Endothelial cell of umbilical vein (primary cell): Measurements from ENCODE around the gene CHKB. TPM values are rescaled to one million over a fixed set of nuclear protein-coding genes. Genes with fewer than 3 reads are reported as not detected.

Experiments used
- BruUV-seq: library from RNA; stranded (reverse); fragments of 400-500 nt; replicated peaks from 2 replicates; lab custom pipeline; 2021; lab: Mats Ljungman, UMichigan
- CTCF ChIA-PET: fragments of 300-600, 350-600 bp; sonication (Branson Sonifier 250); formaldehyde crosslinking; loops from one replicate; lab custom pipeline; 2021; ENCODE audit warnings: antibody characterized with exemption, inconsistent platforms; lab: Charles Lee
- POLR2A ChIA-PET: fragments of 300-600, 350-600 bp; sonication (Branson Sonifier 250); formaldehyde crosslinking; loops from one replicate; lab custom pipeline; 2021; ENCODE audit warnings: antibody characterized with exemption, inconsistent platforms; lab: Charles Lee
- DNase-seq: peaks from one replicate; pipeline ENCODE4 v3.0.0-alpha.2; 2011; ENCODE audit warnings: low read depth, low spot score
- FAIRE-seq: peaks from 2 replicates; lab custom pipeline; 2011; peaks lifted over from hg19 to GRCh38; lab: Jason Lieb, UNC
- H2AFZ ChIP-seq: 2 replicates; pipeline ENCODE4 v1.6.0; 2012; ENCODE audit warnings: low read depth, low read length, control low read depth, inconsistent platforms
- H3K27ac ChIP-seq: 2 replicates; pipeline ENCODE4 v1.5.1; 2011; ENCODE audit warnings: low read depth, mild to moderate bottlenecking, control low read depth, low read length, moderate library complexity; ENCODE audit not compliant: insufficient read depth
- H3K27me3 ChIP-seq, 2 experiments: 2 replicates each; pipeline versions ENCODE4 v1.6.0 to v1.6.1; 2011; ENCODE audit warnings: low read length in 2 of 2, mixed read lengths in 1 of 2; ENCODE audit not compliant: control insufficient read depth in 2 of 2, insufficient read depth in 2 of 2
- H3K36me3 ChIP-seq, 2 experiments: 2 replicates in 1 of 2; 3 replicates in 1 of 2; pipeline ENCODE4 v1.5.1; 2011; ENCODE audit warnings: low read length in 2 of 2, mild to moderate bottlenecking in 1 of 2, moderate library complexity in 1 of 2; ENCODE audit not compliant: control insufficient read depth in 2 of 2, insufficient read depth in 2 of 2; ENCODE audit errors: extremely low read depth in 1 of 2
- H3K4me1 ChIP-seq: 3 replicates; pipeline ENCODE4 v1.5.1; 2011; ENCODE audit warnings: mild to moderate bottlenecking, low read length; ENCODE audit not compliant: control insufficient read depth, insufficient read depth; ENCODE audit errors: extremely low read depth
- H3K4me2 ChIP-seq: 2 replicates; pipeline ENCODE4 v1.6.1; 2011; ENCODE audit warnings: low read length, control low read depth, mixed read lengths; ENCODE audit not compliant: insufficient read depth
- H3K4me3 ChIP-seq, 3 experiments: fragments of 200-600 bp in 1 of 3; sonication (generic), shearing (Covaris generic) in 1 of 3; replicated peaks in 1 of 3; 2 replicates each; pipeline ENCODE4 v1.5.1; 2011 to 2016; ENCODE audit warnings: control low read depth in 3 of 3, low read length in 3 of 3, mild to moderate bottlenecking in 2 of 3, inconsistent platforms in 1 of 3, low read depth in 1 of 3, moderate library complexity in 1 of 3; ENCODE audit not compliant: insufficient read depth in 1 of 3
- H3K79me2 ChIP-seq: 2 replicates; pipeline ENCODE4 v1.6.0; 2012; ENCODE audit warnings: low read length, inconsistent platforms; ENCODE audit not compliant: control insufficient read depth, insufficient read depth
- H3K9ac ChIP-seq: replicated peaks from 2 replicates; pipeline ENCODE3; 2011; ENCODE audit warnings: low read length, control low read depth; ENCODE audit not compliant: insufficient read depth; ENCODE audit errors: extremely low read depth
- H3K9me1 ChIP-seq: replicated peaks from 3 replicates; pipeline ENCODE4 v1.6.0; 2011; ENCODE audit warnings: mild to moderate bottlenecking, low read length; ENCODE audit not compliant: control insufficient read depth, insufficient read depth; ENCODE audit errors: extremely low read depth
- H3K9me3 ChIP-seq: replicated peaks from 2 replicates; pipeline ENCODE4 v1.5.1; 2012; ENCODE audit warnings: low read length, inconsistent platforms; ENCODE audit not compliant: control insufficient read depth, insufficient read depth
- H4K20me1 ChIP-seq: replicated peaks from 2 replicates; pipeline ENCODE3; 2011; ENCODE audit warnings: mild to moderate bottlenecking, low read length; ENCODE audit not compliant: control insufficient read depth, insufficient read depth; ENCODE audit errors: extremely low read depth
- CTCF ChIP-seq, 2 donors: IDR thresholded peaks; 1 replicate in 1 of 2; 2 replicates in 1 of 2; pipeline ENCODE4 v1.5.1; 2011; ENCODE audit warnings: low read length in 2 of 2, mild to moderate bottlenecking in 2 of 2, moderate library complexity in 2 of 2, control low read depth in 1 of 2, inconsistent platforms in 1 of 2, low read depth in 1 of 2; ENCODE audit not compliant: insufficient read depth in 1 of 2; ENCODE audit errors: extremely low read depth in 1 of 2
- EZH2 ChIP-seq: IDR thresholded peaks from 2 replicates; pipeline ENCODE4 v1.6.1; 2012; ENCODE audit warnings: borderline replicate concordance, low read depth, mild to moderate bottlenecking, moderate library complexity, low read length, inconsistent platforms; ENCODE audit not compliant: severe bottlenecking
- FOS ChIP-seq: IDR thresholded peaks from 2 replicates; pipeline ENCODE4 v1.6.1; 2011; ENCODE audit warnings: mild to moderate bottlenecking, low read length, moderate library complexity, borderline replicate concordance; ENCODE audit not compliant: insufficient read depth
- GATA2 ChIP-seq: IDR thresholded peaks from 2 replicates; pipeline ENCODE4 v1.7.0; 2011; ENCODE audit warnings: low read depth, mild to moderate bottlenecking, moderate library complexity, mixed read lengths, low read length; ENCODE audit not compliant: insufficient read length, insufficient read depth
- JUN ChIP-seq: IDR thresholded peaks from 2 replicates; pipeline ENCODE4 v1.6.1; 2011; ENCODE audit warnings: borderline replicate concordance, low read depth; ENCODE audit not compliant: insufficient read length, insufficient read depth
- MYC ChIP-seq: IDR thresholded peaks from one replicate; pipeline ENCODE4 v1.6.1; 2011; ENCODE audit warnings: mild to moderate bottlenecking, low read depth, low read length
- POLR2A ChIP-seq: IDR thresholded peaks from 2 replicates; pipeline ENCODE4 v1.6.1; 2012; ENCODE audit warnings: low read depth, mild to moderate bottlenecking, control low read depth, low read length
- POLR2AphosphoS5 ChIP-seq: IDR thresholded peaks from 2 replicates; pipeline ENCODE4 v1.6.1; 2012; ENCODE audit warnings: low read depth, mild to moderate bottlenecking, control low read depth, low read length, moderate library complexity; ENCODE audit not compliant: insufficient read depth
- dilution Hi-C: fragments of 300-500 bp; cut with MboI; formaldehyde crosslinking; loops from one replicate; pipeline ENCODE4 v1.15.0; 2019; ENCODE audit warnings: low sequenced_read_pairs; ENCODE audit not compliant: extremely low pct_ligation_motif_present
- intact Hi-C: fragments of 100-400 bp; cut with micrococcal nuclease; formaldehyde crosslinking; loops from one replicate; pipeline ENCODE4 v1.10.0; 2022
- polyA plus RNA-seq, 4 experiments: library from polyadenylated mRNA; depleted of rRNA in 3 of 4; stranded (reverse) in 3 of 4; unstranded in 1 of 4; fragments of >200 nt; gene quantifications; 2 replicates each; pipeline versions ENCODE4 v1.2.1 to v1.2.3, GENCODE V29; 2011 to 2012; ENCODE audit warnings: missing spikeins in 1 of 4
- total RNA-seq: library from RNA; stranded (reverse); gene quantifications from 2 replicates; pipeline ENCODE4 v1.2.3, GENCODE V29; 2021
- TF ChIP-seq, protein P1 (sequence below): IDR thresholded peaks from 2 replicates; pipeline ENCODE4 v1.6.1; 2011; ENCODE audit not compliant: insufficient read depth, insufficient read length

The CHKB gene
- total and polyA plus RNA-seq, 2 donors (not counting 3 experiments of a cell fraction or from before 2014, with no cell fraction given): 62.4 to 70.6 TPM

DNA sequence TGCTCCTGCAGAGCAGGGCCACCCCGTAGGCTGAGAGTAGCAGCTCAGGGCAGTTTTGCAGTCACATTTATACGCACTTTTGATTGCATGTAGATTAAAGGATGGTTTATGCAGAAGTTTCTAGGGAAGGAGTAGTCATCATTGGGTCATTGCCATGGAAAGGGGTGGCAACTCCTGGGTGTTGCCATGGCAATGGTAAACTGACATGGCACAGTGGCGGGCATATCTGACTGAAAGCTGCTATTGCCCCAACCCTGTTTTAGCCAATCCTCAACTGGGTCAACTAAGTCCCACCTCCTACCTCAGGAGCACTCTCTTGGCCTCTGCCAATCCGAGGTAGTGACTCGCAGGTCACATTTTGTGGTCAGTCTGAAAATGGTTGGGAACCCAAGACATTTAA, 47.7 kb upstream of the CHKB start:
- POLR2A ChIA-PET: no interaction called here
- DNase-seq: no peak
- dilution Hi-C loops: no loop called here
- no peaks in the 10 kb centered on the region for H3K9me1 ChIP-seq
- no peak for FAIRE-seq
- CTCF ChIA-PET: interaction anchor here (0.6 to 1.8 kb wide), 5 partner anchors 10 to 60 kb away, joined by 3 to 8 read pairs (median 5); partner anchors contain the start of gene SHANK3
- TF ChIP-seq, protein P1, sequence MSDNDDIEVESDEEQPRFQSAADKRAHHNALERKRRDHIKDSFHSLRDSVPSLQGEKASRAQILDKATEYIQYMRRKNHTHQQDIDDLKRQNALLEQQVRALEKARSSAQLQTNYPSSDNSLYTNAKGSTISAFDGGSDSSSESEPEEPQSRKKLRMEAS: no peak
- TF ChIP-seq EZH2 (no peak), GATA2 (no peak)
- H3K36me3 ChIP-seq: no peaks in the 10 kb centered on the region
- peaks cover 10% of the 10 kb centered on the region for H3K4me1 ChIP-seq
- no TSS peak for BruUV-seq
- H3K4me2 ChIP-seq: no peak overlapping the region
- H2AFZ ChIP-seq: no peak overlapping the region
- no peaks in the 10 kb centered on the region for H3K9me3 ChIP-seq
- no peaks in the 10 kb centered on the region for H3K27me3 ChIP-seq
- intact Hi-C loops: no loop called here
- H3K4me3 ChIP-seq: no peak overlapping the region
- H3K79me2 ChIP-seq: no peaks in the 10 kb centered on the region
- no peaks in the 10 kb centered on the region for H4K20me1 ChIP-seq
- no peak overlapping the region for H3K9ac ChIP-seq
- no peak overlapping the region for H3K27ac ChIP-seq

DNA sequence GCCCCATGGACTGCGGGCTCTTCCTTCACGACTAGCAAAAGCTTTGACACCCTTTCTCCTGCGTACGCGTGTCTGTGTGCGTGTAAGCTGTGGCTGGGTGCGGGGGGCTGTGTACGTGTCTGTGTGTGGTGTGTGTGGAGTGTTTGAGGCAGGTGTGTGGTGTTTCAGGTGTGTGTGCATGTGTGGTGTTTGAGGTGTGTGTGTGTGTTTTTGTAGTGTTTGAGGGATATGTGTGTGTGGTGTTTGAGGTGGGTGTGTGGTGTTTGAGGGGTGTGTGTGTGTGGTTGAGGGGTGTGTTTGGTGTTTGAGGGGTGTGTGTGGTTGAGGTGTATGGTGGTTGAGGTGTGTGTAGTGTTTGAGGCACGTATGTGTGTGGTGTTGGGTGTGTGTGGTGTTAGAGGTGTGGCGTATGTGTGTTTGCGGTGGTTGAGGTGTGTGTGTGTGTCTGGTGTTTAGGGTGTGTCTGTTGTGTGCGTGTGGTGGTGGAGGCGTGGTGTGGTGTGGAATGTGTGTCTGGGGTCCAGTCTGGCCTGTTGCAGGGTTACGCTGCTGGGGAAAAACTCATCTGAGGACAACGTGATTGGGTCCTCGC, 46.0 kb upstream of the CHKB start:
- Histone ChIP-seq H3K9me1 (no peaks in the 10 kb centered on the region), H3K79me2 (no peaks in the 10 kb centered on the region), H3K4me3 (peak overlapping the region; percentile 20 to 47 (median 47)), H3K4me1 (peaks cover 10% of the 10 kb centered on the region), H3K36me3 (no peaks in the 10 kb centered on the region), H3K4me2 (peak overlapping the region; percentile 66), H3K27ac (no peak overlapping the region), H3K27me3 (no peaks in the 10 kb centered on the region), H4K20me1 (no peaks in the 10 kb centered on the region), H2AFZ (peak overlapping the region; percentile 29), H3K9me3 (no peaks in the 10 kb centered on the region), H3K9ac (peak overlapping the region; percentile 2)
- POLR2A ChIA-PET: interaction anchor here (0.6 to 1.6 kb wide), 4 partner anchors 10 to 48 kb away, joined by 3 to 6 read pairs (median 4); no protein-coding TSS in a partner anchor
- intact Hi-C loops (loop anchor here (1.0 kb wide), 3 partner anchors 28 to 63 kb away; partner anchors contain the start of gene SHANK3), dilution Hi-C loops (no loop called here)
- TF ChIP-seq FOS: no peak
- TF ChIP-seq, protein P1: no peak
- no peak for TF ChIP-seq MYC
- no peak for TF ChIP-seq EZH2
- no peak for TF ChIP-seq POLR2A
- no peak for TF ChIP-seq GATA2
- TF ChIP-seq CTCF (IDR thresholded peaks at IDR 0.05; ENCODE audit: extremely low read depth in 1 of 2, insufficient read depth in 1 of 2, low read depth in 1 of 2, low read length in 2 of 2): no peak
- no peak for TF ChIP-seq JUN
- TF ChIP-seq POLR2AphosphoS5: no peak
- CTCF ChIA-PET: interaction anchor here (0.9 to 4.0 kb wide), 14 partner anchors 10 to 103 kb away, joined by 3 to 26 read pairs (median 5); partner anchors contain the start of genes SCO2 and SHANK3
- no TSS peak for BruUV-seq
- DNase-seq: no peak
- peak; percentile 59 for FAIRE-seq
